ENCODE results near the gene PKN1.
"Not testable (repeated sequence)": the region's sequence is repeated elsewhere in the genome, so short reads cannot be mapped to it uniquely, and the experiment has no call there.

Gene PKN1

DNA sequence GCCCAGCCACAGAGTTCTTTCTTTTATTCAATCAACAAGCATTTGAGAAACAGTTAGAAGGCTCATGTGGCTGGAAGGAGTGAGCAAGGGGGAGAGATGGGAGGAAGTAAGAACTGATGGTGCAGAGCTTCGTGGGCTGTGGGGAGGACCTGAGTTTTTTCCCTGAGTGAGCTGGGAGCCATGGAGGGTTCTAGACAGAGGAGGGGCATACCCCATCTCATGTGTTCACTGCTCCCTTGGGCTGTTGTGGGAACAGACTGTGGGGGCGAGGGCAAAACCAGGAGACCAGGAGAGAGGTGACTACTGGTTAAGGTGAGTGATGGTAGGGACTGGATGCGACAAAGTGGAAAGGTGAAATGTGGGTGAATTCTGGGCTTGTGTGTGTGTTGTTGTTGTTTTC, 2.4 kb upstream of the PKN1 start:
- DNase-seq (ENCODE audit: low read depth in 2 of 2): no peak

DNA sequence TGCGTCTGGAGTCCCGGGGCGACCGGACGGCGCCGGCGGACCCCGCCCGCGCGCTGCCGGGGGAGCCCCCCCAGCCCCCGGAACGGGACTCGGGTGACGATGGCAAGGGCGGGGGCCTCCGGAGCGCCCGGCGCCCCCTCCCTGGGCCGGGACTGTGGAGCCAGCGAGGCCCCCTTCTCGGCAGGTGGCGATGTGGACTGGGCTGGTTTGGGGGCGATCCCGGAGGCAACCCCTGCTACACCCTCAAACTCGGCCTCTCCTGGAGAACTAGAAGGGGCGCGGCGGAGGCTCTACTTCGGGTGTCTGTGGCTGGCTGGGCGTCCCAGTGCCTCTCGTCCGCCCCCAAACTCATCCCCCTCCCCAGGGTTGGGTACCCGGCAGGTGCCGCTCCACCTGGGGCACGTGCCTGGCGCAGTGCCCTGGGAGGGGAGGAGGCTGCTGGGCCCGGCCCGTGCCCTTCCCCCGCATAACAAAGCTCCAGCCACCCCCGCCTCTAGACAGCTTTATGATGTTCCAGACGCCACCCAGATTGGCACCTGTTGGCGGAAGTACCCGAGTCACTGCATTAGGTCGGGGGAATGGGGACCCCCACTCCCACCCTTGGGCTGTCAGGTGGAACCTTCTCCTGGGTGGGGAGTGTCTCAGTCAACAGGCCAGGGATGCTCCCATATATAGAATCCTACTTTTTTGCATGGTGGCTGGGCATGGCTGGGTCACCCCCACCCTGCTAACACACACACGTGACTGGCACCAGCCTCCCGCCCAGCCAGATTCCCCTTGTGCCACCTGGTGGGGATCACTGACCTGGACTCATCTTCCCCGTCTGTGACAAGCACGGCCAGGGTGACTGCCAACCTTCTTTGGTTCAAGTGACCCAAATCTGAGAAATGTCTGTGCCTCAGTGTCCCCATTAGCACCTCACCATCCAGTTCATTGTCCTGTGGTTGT, 722 bp downstream of the PKN1 start:
- no peak for DNase-seq (ENCODE audit: low read depth in 2 of 2)

DNA sequence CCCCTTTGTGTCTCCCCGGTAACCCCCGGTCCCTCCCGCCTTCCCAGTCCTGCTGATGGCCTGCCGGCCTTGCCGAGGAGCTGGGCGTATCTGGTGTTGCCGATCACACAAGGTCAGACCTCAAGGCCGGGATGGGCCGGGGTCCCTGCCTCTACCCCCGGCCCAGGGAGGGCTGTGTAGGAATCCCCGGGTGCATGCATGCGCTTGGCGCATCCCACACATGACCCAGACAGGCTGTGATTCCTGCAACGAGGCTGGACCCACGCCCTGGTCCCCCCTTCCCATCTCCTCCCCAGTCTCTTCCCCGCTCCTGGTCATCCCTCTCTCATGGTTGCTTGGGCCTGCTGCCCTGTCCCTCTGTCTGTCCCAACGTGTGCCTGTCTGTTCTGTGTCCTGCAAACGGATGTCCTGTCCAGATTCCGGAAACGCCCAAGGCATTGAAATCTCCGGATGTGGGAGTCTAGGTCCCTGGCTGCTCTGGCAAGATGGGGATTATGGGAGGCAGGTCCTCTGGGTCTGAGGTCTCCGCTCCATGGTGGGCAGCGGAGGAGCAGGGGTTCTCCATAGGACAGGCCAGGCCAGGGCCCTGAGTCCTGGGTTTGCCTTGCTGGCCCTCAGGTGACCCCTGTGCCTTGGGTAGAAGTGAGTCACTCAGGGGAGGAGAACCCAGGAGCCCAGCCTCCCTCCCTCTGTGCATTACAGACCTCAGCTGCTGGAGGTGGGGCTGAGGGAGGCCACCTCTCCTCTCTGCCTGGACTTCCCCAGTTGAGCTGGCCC, 1.6 kb downstream of the PKN1 start:
- DNase-seq (ENCODE audit: low read depth in 2 of 2): no peak

DNA sequence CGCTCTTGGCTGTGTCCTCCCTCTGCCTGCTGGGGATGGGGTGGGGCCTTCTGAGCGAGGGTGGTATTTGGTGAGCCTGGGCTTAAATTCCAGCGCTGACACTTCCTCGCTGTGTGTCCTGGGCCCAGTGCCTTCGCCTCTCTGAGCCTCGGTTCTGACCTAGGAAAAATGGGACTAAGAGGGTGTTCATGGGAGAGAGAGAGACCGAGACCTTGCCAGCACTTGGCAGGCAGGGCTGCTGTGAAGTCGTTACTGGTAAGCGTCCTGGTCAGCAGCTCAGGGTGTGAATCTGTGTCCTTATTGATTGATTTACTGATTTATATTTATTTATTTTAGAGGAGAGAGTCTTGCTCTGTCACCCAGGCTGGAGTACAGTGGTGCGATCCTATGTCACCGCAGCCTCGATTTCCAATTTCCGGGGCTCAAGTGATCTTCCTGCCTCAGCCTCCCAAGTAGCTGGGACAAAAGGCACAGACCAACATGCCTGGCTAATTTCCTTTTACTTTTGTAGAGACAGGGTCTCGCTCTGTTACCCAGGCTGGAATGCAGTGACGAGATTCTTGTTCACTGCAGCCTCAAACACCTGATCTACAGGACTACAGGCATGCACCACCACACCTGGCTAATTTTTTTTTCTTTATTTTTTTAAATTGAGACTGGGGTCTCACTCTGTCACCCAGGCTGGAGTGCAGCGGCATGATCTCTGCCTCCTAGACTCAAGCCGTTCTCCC, 2.4 kb downstream of the PKN1 start:
- no peak for DNase-seq (ENCODE audit: low read depth in 2 of 2)

DNA sequence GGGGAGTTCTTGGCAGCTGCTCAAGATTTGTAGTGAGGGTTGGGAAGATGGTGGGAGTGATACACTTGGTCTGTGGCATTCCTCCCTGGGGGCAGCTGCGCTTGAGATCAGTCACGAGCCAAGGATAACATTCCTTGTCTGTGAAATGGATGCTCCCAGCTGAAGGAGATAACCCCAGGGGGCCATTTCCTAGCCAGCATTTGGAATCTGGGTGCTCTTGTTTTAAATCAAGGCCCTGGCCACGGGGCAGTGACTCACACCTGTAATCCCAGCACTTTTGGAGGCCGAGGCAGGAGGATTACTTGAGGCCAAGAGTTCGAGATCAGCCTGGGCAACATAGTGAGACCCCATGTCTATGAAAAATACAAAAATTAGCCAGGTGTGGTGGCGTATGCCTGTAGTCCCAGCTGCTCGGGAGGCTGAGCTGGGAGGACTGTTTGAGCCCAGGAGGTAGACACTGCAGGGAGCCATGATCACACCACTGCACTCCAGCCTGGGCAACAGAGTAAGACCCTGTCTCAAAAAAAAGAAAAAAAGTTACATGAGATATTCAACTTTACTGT, 4.6 kb downstream of the PKN1 start:
- no peak for DNase-seq (ENCODE audit: low read depth in 2 of 2)

DNA sequence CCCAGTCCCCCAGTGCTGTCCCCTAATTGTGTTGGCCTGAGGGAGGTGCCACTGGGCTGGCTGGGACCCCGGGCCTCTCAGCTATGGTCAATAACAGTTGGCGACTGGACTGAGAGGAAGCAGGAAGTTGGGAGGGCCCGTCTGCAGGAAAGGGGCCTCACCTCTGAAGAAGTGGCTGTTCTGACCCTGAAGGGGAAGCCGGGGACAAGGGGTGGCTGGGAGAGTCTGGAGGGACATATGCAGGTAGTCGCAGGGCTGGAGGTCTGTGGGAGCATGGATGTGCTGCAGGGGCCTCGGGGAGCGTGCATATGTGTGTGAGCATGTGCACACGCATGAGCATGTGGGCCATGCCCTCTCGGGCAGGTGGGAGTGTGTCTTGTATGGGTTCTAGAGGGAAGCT, 5.9 kb downstream of the PKN1 start:
- DNase-seq (ENCODE audit: low read depth in 2 of 2): no peak

DNA sequence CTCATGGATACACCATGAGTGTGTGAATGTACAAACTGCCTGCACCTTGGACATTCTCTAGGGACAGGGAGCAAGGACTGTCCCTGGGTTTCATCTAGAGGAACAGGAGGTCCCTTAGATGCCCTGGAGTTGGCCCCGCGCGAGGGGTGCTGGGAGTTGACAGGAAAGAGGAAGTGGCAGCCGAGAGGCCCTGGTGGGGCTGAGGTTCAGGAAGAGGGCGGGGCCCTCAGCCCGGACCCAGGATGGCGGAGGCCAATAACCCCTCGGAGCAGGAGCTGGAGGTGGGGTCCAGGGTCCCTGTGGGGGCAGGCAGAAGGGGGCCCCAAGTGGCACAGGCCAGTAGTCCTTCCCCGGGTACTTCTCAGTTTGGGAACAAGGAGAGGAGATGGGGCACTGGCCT, 6.9 kb downstream of the PKN1 start:
- peak; percentile 66 to 77 for DNase-seq (ENCODE audit: low read depth in 2 of 2)

DNA sequence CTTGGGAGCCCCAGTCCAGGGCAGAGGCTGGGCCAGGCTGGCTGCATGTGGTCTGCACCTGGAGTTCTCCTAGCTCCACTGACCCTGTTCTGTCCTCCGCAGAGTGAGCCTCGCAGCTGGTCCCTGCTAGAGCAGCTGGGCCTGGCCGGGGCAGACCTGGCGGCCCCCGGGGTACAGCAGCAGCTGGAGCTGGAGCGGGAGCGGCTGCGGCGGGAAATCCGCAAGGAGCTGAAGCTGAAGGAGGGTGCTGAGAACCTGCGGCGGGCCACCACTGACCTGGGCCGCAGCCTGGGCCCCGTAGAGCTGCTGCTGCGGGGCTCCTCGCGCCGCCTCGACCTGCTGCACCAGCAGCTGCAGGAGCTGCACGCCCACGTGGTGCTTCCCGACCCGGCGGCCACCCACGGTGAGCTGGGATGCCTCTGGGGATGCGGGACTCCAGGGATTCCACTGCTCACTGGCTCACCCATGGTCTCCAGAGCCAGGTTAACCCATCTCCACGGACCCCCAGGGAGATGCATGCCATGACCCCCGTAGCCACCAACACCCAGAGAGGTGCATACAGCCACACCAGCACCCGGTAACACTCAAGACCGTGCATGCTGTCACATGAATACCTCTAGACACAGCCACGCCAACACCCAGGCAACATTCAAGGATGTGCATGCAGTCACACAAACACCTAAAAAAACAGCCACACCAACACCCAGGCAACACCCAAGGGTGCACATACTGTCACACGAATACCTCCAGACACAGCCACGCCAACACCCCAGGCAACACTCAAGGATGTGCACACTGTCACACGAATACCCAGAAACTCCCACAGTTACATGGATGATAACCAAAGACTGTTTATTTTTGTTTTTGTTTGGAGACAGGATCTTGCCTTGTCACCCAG, 8.2 kb downstream of the PKN1 start:
- DNase-seq (ENCODE audit: low read depth in 2 of 2): no peak

DNA sequence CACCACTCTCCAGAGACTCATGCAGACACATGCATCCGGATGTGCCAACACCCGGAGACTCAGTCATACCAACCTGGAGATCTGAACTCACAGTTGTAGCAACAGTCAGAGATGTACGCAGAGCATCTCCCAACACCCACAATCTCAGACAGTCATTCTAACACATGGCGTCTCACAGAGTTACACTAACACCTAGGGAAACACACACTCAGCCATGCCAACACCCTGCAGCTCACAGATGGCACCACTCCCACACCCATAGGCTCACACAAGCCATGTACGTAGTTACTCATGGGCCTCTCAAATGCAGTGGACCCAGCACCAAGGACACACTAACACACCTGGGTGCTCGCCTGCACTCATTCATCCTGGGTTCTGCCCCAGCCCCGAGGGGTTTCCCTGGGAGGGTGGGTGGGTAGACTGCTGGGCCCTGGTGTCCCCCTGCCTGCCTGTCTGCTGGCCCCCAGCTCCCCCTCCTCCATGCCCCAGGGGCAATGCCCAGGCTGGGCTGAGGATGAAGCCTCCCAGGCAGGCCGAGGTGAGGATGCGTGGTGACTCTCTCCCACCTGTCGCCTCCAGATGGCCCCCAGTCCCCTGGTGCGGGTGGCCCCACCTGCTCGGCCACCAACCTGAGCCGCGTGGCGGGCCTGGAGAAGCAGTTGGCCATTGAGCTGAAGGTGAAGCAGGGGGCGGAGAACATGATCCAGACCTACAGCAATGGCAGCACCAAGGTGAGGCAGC, 10.0 kb downstream of the PKN1 start:
- DNase-seq (ENCODE audit: low read depth in 2 of 2): no peak

DNA sequence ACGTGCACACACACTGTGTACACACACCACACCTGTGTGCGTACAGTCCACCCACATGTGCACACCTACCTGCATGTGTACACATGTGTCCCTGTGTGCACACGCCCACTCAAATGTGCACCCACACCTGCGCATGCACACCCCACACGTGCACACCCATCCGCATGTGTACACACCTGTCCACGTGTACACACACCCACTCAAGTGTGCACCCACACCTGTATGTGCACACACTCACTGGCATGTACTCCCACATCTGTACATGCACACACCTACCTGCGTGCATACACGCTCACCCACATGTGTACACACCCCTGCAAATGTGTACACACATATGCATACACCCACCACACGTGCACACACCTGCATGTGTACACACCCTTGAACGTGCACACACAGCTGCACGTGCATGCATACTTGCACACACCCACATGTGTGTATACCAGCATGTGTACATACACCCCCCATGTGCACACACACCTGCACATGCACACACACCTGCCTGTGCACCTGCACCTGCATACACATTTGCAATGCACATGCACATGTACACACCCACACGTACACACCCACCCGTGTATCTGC, 10.6 kb downstream of the PKN1 start:
- DNase-seq (ENCODE audit: low read depth in 2 of 2): no peak

DNA sequence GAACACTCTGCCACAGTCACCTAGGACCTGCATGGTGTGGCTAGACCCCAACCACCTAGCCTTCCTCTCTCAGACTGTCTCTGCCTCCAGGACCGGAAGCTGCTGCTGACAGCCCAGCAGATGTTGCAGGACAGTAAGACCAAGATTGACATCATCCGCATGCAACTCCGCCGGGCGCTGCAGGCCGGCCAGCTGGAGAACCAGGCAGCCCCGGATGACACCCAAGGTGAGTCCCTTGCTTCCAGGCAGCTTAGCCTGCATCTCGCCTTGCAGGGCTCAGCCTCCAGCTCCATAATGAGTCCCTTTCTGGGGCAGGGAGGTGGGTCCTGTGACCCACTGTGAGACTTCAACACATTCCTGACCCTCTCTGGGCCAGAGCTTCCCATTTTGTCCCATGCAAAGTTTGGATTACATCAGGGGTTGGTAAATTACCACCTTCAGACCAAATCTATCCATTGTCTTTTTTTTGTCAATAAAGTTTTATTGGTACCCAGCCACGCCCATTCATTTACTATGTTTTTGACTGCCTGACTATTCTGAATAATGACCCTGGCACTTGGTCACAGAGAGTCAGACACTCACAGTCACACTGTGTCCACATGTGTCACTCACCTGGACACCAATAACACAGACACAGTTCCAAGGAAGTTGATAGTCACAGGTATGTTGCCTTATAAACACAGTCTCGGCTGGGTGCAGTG, 13.4 kb downstream of the PKN1 start:
- no peak for DNase-seq (ENCODE audit: low read depth in 2 of 2)

DNA sequence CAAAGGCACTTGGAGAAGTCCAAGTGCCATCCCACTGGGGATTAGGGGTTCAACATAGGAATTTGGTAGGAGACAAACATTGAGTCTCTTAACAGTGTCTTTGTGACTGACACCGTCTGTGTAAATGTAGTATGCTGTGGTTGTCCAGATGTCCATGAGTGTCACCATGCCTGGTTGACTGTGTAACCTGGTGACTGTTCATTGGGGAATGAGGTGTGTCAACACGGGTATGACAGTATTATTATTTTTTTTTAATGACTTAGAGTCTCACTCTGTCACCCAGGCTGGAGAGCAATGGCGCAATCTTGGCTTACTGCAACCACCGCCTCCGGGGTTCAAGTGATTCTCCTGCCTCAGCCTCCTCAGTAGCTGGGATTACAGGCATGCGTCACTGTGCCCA, 16.2 kb downstream of the PKN1 start:
- no peak for DNase-seq (ENCODE audit: low read depth in 2 of 2)

DNA sequence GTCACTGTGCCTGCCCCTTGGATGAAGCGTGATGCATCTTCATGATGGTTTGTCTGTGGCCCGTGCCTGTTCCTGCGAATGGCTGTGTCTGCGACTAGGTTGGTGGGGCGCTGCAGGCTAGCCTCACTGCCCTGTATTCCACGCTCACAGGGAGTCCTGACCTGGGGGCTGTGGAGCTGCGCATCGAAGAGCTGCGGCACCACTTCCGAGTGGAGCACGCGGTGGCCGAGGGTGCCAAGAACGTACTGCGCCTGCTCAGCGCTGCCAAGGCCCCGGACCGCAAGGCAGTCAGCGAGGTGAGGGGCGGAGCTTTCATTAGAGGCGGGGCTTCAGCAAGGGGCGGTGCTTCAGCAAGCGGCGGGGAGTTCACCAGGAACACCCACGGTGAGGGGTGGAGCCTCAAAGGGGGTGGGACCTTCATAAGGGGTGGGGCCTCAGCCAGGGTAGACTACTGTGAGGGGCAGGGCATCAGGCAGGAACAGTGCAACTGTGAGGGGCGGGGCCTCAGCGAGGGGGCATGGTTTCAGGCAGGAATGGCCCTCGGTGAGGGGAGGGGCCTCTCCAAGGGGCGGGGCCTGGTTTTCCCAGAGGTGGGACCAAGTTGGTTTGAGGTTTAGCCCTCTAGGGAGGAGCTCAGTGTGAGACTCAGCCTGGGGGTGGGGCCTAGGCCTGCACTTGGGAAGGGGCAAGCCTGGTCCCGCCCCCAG, 17.2 kb downstream of the PKN1 start:
- peak; percentile 72 to 84 for DNase-seq (ENCODE audit: low read depth in 2 of 2)

DNA sequence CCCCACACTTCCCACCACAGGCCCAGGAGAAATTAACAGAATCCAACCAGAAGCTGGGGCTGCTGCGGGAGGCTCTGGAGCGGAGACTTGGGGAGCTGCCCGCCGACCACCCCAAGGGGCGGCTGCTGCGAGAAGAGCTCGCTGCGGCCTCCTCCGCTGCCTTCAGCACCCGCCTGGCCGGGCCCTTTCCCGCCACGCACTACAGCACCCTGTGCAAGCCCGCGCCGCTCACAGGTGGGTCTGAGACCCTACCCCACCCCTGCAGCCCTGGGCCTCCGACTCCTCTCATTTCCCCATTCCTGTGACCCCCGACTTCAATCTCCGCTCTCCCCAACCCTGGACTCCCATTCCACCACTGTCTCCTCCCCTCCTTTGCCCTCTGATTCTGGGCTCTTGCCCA, 17.8 kb downstream of the PKN1 start:
- no peak for DNase-seq (ENCODE audit: low read depth in 2 of 2)

DNA sequence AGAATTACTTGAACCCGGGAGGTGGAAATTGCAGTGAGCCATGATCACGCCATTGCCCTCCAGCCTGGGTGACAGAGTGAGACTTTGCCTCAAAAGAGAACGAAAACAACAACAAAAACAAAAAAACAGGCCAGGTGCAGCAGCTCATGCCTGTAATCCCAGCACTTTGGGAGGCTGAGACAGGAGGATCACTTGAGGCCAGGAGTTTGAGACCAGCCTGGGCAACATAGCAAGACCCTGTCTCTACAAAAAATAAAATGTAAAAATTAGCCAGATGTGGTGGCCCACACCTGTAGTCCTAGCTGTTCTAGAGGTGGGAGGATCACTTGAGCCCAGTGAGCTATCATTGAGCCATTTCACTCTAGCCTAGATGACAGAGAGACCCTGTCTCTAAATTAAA, 19.2 kb downstream of the PKN1 start:
- not testable (repeated sequence) for DNase-seq (ENCODE audit: low read depth in 2 of 2)

DNA sequence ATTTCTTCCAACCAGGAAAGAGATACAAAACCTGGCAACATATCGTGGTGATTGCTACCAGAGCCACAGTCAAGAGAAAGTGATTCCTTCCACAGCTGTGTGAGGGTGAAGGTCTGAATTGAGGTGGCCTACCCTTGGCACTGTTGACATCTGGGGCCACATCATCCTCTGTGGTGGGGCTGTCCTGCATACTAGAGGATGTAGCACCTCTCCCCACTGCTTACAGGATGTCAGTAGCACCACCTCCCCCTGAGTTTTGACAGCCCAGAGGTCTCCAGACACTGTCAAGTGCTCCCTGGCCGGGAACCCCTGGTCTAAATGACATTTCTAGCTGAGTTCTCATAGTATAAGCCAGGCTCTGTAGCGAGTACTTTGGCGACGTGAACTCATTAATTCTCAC, 26.6 kb downstream of the PKN1 start:
- DNase-seq (ENCODE audit: low read depth in 2 of 2): no peak

DNA sequence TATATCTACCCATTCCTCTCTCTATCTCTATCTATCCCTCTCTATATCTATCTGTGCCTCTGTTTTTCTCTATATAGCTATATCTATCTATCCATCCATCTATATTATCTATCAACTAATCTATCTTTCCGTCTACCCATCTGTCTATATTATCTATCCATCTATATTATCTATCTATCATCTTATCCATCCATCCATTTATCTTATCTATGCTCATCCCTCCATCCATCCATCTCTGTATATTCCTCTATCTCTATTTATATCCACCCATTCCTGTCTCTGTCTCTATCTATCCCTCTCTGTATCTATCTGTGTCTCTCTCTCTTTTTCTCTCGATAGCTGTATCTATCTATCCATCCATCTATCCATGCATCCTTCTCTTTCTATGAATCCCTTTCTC, 27.8 kb downstream of the PKN1 start:
- no peak for DNase-seq (ENCODE audit: low read depth in 2 of 2)

DNA sequence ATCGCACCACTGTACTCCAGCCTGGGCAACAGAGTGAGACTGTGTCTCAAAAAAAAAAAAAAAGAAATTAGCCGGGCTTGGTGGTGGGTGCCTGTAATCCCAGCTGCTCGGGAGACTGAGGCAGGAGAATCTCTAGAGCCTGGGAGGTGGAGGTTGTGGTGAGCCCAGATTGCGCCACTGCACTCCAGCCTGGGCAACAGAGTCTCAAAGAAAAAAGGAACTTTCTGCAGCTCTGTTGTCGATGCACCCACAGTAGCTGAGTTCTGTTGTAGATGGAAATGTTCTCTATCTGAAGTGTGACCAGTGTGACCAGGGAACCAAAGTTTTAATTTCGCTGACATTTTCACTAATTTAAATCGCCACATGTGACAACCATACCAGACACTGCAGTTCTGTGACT, 29.3 kb downstream of the PKN1 start:
- not testable (repeated sequence) for DNase-seq (ENCODE audit: low read depth in 2 of 2)

DNA sequence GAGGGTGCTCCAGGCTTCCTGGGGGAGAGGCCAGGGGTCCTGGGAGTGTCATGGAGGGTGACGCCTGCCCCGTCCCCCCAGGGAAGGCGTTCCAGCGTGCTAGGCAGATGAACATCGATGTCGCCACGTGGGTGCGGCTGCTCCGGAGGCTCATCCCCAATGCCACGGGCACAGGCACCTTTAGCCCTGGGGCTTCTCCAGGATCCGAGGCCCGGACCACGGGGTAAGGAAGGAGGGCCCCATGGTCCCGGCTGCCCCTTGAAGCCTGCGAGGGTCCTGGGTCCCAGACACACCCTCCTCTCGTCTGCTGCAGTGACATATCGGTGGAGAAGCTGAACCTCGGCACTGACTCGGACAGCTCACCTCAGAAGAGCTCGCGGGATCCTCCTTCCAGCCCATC, 30.6 kb downstream of the PKN1 start:
- no peak for DNase-seq (ENCODE audit: low read depth in 2 of 2)
